Measurements from ENCODE around the gene YBEY.

- no peak for TF ChIP-seq ZNF274 (IDR thresholded peaks at IDR 0.05; ENCODE audit: low read depth, low read length)
- no peak for TF ChIP-seq SUZ12 (IDR thresholded peaks at IDR 0.05; ENCODE audit: extremely low read depth, insufficient read depth, insufficient read length)
Observed at GRCh38 chr21:46314441-46315020, 28.4 kb downstream of the YBEY start.

Data from NT2/D1 (cell line).